KMS-11 (cell line): ENCODE data around the gene MIEN1.
A peak's percentile ranks its signal among the peaks of the same experiment; 100 is the strongest.

ENCODE experiments used
- H2AFZ ChIP-seq: fragments of 200-600 bp; sonication (generic); 2 replicates; pipeline ENCODE4 v1.6.1; 2016; ENCODE audit warnings: antibody characterized with exemption, mixed run types, low read depth
- H3K27ac ChIP-seq: fragments of 200-600 bp; sonication (generic); 2 replicates; pipeline ENCODE4 v1.6.1; 2016; ENCODE audit warnings: mild to moderate bottlenecking, mixed run types
- H3K27me3 ChIP-seq: fragments of 200-600 bp; sonication (generic); 2 replicates; pipeline ENCODE4 v1.6.1; 2017; ENCODE audit warnings: mild to moderate bottlenecking, low read depth, mixed run types, moderate library complexity; ENCODE audit not compliant: insufficient read depth
- H3K36me3 ChIP-seq: fragments of 200-600 bp; sonication (generic); 2 replicates; pipeline ENCODE4 v1.6.1; 2017; ENCODE audit warnings: mild to moderate bottlenecking, mixed run types; ENCODE audit not compliant: insufficient read depth
- H3K4me1 ChIP-seq: fragments of 200-600 bp; sonication (generic); 2 replicates; pipeline ENCODE4 v1.6.1; 2016; ENCODE audit warnings: mild to moderate bottlenecking, low read depth, mixed run types; ENCODE audit not compliant: poor library complexity, severe bottlenecking
- H3K4me2 ChIP-seq: fragments of 200-600 bp; sonication (generic); 2 replicates; pipeline ENCODE4 v1.7.0; 2016; ENCODE audit warnings: mild to moderate bottlenecking, mixed run types
- H3K4me3 ChIP-seq: fragments of 200-600 bp; sonication (generic); IDR thresholded peaks from 2 replicates; pipeline ENCODE4 v1.6.1; 2017; ENCODE audit warnings: low read depth, low read length, mixed read lengths; ENCODE audit not compliant: insufficient read depth
- H3K79me2 ChIP-seq: fragments of 200-600 bp; sonication (generic); 2 replicates; pipeline ENCODE4 v1.6.1; 2016; ENCODE audit warnings: low read depth, mixed run types; ENCODE audit not compliant: insufficient read depth
- H3K9ac ChIP-seq: fragments of 200-600 bp; sonication (generic); 2 replicates; pipeline ENCODE4 v1.6.1; 2016; ENCODE audit warnings: mild to moderate bottlenecking, mixed run types
- H4K20me1 ChIP-seq: fragments of 200-600 bp; sonication (generic); 2 replicates; pipeline ENCODE4 v1.6.1; 2016; ENCODE audit warnings: mild to moderate bottlenecking, mixed run types; ENCODE audit not compliant: insufficient read depth
- CTCF ChIP-seq: fragments of 200-600 bp; sonication (generic); conservative IDR thresholded peaks from 2 replicates; pipeline ENCODE4 v1.6.1; 2017; ENCODE audit warnings: low read depth, mild to moderate bottlenecking, antibody characterized with exemption, low read length, moderate library complexity, mixed read lengths

Gene MIEN1

GRCh38 chr17:39753514-39754160 lies 23.3 kb upstream of the MIEN1 start:
- no peak; the same call in 1 of the 2 replicates for TF ChIP-seq CTCF
- H3K4me3 ChIP-seq, result no peak overlapping the region
- peak overlapping the region; percentile 91 for H3K9ac ChIP-seq
- no peaks in the 10 kb centered on the region for H3K27me3 ChIP-seq
- H3K4me1 ChIP-seq, result peaks cover 59% of the 10 kb centered on the region
- H3K79me2 ChIP-seq, result peaks cover 6% of the 10 kb centered on the region; the same call in 1 of the 2 replicates
- H3K4me2 ChIP-seq, result peak overlapping the region; percentile 89
- H3K27ac ChIP-seq, result peak overlapping the region; percentile 98
- no peaks in the 10 kb centered on the region for H4K20me1 ChIP-seq
- H3K36me3 ChIP-seq, result no peaks in the 10 kb centered on the region
- H2AFZ ChIP-seq, result peak overlapping the region; percentile 28; the same call in 1 of the 2 replicates

- Histone ChIP-seq H3K36me3 (no peaks in the 10 kb centered on the region), H3K4me1 (peaks cover 46% of the 10 kb centered on the region), H4K20me1 (no peaks in the 10 kb centered on the region), H3K27ac (no peak overlapping the region; the same call in 1 of the 2 replicates), H3K79me2 (peaks cover 6% of the 10 kb centered on the region; the same call in 1 of the 2 replicates), H3K27me3 (no peaks in the 10 kb centered on the region), H3K9ac (no peak overlapping the region), H3K4me3 (no peak overlapping the region), H2AFZ (no peak overlapping the region), H3K4me2 (no peak overlapping the region)
- TF ChIP-seq CTCF, result no peak
These were observed 22.0 kb upstream of the MIEN1 start for GRCh38 chr17:39752241-39752881.

- no peak for TF ChIP-seq CTCF
- Histone ChIP-seq H4K20me1 (no peaks in the 10 kb centered on the region), H3K4me3 (no peak overlapping the region), H2AFZ (no peak overlapping the region), H3K4me1 (peaks cover 39% of the 10 kb centered on the region), H3K9ac (no peak overlapping the region), H3K4me2 (no peak overlapping the region), H3K27ac (no peak overlapping the region), H3K27me3 (no peaks in the 10 kb centered on the region), H3K79me2 (peaks cover 6% of the 10 kb centered on the region; the same call in 1 of the 2 replicates), H3K36me3 (no peaks in the 10 kb centered on the region)
These were observed 21.3 kb upstream of the MIEN1 start for GRCh38 chr17:39751637-39752036.

GRCh38 chr17:39751016-39751543 lies 20.7 kb upstream of the MIEN1 start:
- H2AFZ ChIP-seq, result no peak overlapping the region
- peaks cover 6% of the 10 kb centered on the region; the same call in 1 of the 2 replicates for H3K79me2 ChIP-seq
- H3K4me3 ChIP-seq, result no peak overlapping the region
- H3K27me3 ChIP-seq, result no peaks in the 10 kb centered on the region
- H3K9ac ChIP-seq, result no peak overlapping the region
- H4K20me1 ChIP-seq, result no peaks in the 10 kb centered on the region
- TF ChIP-seq CTCF, result no peak
- H3K4me2 ChIP-seq, result no peak overlapping the region
- H3K4me1 ChIP-seq, result peaks cover 33% of the 10 kb centered on the region
- no peaks in the 10 kb centered on the region for H3K36me3 ChIP-seq
- H3K27ac ChIP-seq, result no peak overlapping the region
